Naive thymus-derived CD8-positive, alpha-beta T cell (primary cell): ENCODE data around the gene DPYSL4. TPM values are rescaled to one million over a fixed set of nuclear protein-coding genes. Genes with fewer than 3 reads are reported as not detected.

ENCODE experiments used
- ATAC-seq, 2 donors: fragments of 150-1000 bp; cut with Tn5 transposase in 1 of 2; sonication (Bioruptor Pico), chemical (Tn5 transposase) in 1 of 2; 1 replicate in 1 of 2; 2 replicates in 1 of 2; pipeline ENCODE4 v1.10.0; 2021; ENCODE audit warnings: mild to moderate bottlenecking in 2 of 2, moderate library complexity in 2 of 2
- POLR2A ChIA-PET: fragments of 350-600 bp; sonication (Branson Sonifier 250); formaldehyde crosslinking; loops from one replicate; lab custom pipeline; 2021; ENCODE audit warnings: antibody characterized with exemption; lab: Charles Lee
- DNase-seq, 10 donors: peaks; one replicate each; pipeline versions ENCODE4 v3.0.0 to v3.0.0-alpha.2; 2020 to 2022
- H3K27ac Mint-ChIP-seq, 10 donors: one replicate each; pipeline ENCODE4 v1.8.0; 2020 to 2022; ENCODE audit warnings: mild to moderate bottlenecking in 10 of 10, mixed read lengths in 10 of 10, moderate library complexity in 4 of 10, inconsistent platforms in 1 of 10
- H3K27me3 Mint-ChIP-seq, 5 donors: one replicate each; pipeline ENCODE4 v1.8.0; 2021 to 2022; ENCODE audit warnings: mixed read lengths in 5 of 5
- H3K36me3 Mint-ChIP-seq, 3 donors: one replicate each; pipeline ENCODE4 v1.8.0; 2020 to 2022; ENCODE audit warnings: mixed read lengths in 3 of 3, mild to moderate bottlenecking in 2 of 3, inconsistent platforms in 1 of 3
- H3K4me1 Mint-ChIP-seq, 4 donors: one replicate each; pipeline ENCODE4 v1.8.0; 2021 to 2022; ENCODE audit warnings: mixed read lengths in 4 of 4
- H3K4me3 Mint-ChIP-seq, 10 donors: one replicate each; pipeline ENCODE4 v1.8.0; 2020 to 2022; ENCODE audit warnings: mild to moderate bottlenecking in 10 of 10, mixed read lengths in 10 of 10, moderate library complexity in 6 of 10, inconsistent platforms in 1 of 10
- H3K9me3 Mint-ChIP-seq, 9 donors: one replicate each; pipeline ENCODE4 v1.8.0; 2020 to 2022; ENCODE audit warnings: mixed read lengths in 9 of 9, mild to moderate bottlenecking in 3 of 9, inconsistent platforms in 1 of 9, moderate library complexity in 1 of 9
- polyA plus RNA-seq, 3 donors: library from polyadenylated mRNA; unstranded; fragments of 300-500 nt; fragmentation: Illumina TruSeq; gene quantifications; one replicate each; pipeline ENCODE4 v1.2.3, GENCODE V29; 2021
- total RNA-seq, 8 experiments: library from RNA in 2 of 8; stranded (reverse) in 2 of 8; gene quantifications; one replicate each; pipeline ENCODE4 v1.2.3 and lab custom pipeline; 2021 to 2026

Gene DPYSL4
- total and polyA plus RNA-seq, 5 experiments from 2014 or later, result 0.31 to 11.2 (median 1.2) TPM; not detected in 1

GRCh38 chr10:132236881-132237280 is 50.1 kb downstream of the DPYSL4 start:
- Mint-ChIP-seq H3K9me3 (no peaks in the 10 kb centered on the region), H3K36me3 (no peaks in the 10 kb centered on the region), H3K27ac (no peak overlapping the region), H3K4me1 (peaks cover 10 to 15% (median 11%) of the 10 kb centered on the region in 4 donors), H3K27me3 (no peaks in the 10 kb centered on the region), H3K4me3 (no peak overlapping the region)
- no peak for ATAC-seq
- POLR2A ChIA-PET, result no interaction called here
- peak in 1 of 10 donors; percentile 1 for DNase-seq

GRCh38 chr10:132237396-132237795 is 50.6 kb downstream of the DPYSL4 start:
- peak in 1 of 10 donors; percentile 1 for DNase-seq
- ATAC-seq, result no peak
- Mint-ChIP-seq H3K36me3 (no peaks in the 10 kb centered on the region), H3K27ac (no peak overlapping the region), H3K4me3 (no peak overlapping the region), H3K4me1 (peaks cover 5 to 10% (median 6%) of the 10 kb centered on the region in 4 donors), H3K27me3 (no peaks in the 10 kb centered on the region), H3K9me3 (no peaks in the 10 kb centered on the region)
- POLR2A ChIA-PET, result no interaction called here

GRCh38 chr10:132237871-132238270 is 51.1 kb downstream of the DPYSL4 start:
- H3K27ac Mint-ChIP-seq, result peak overlapping the region in 1 of 10 donors; percentile 38
- ATAC-seq (no peak), DNase-seq (peak in 1 of 10 donors; percentile 2)
- POLR2A ChIA-PET, result no interaction called here
- H3K4me3 Mint-ChIP-seq, result no peak overlapping the region
- no peaks in the 10 kb centered on the region for H3K36me3 Mint-ChIP-seq
- H3K9me3 Mint-ChIP-seq, result no peaks in the 10 kb centered on the region
- H3K4me1 Mint-ChIP-seq, result peaks cover under 1 to 5% (median 3%) of the 10 kb centered on the region in 4 donors
- no peaks in the 10 kb centered on the region for H3K27me3 Mint-ChIP-seq

GRCh38 chr10:132238371-132239125 is 51.8 kb downstream of the DPYSL4 start:
- peaks cover 0 to 3% (median 0%) of the 10 kb centered on the region in 4 donors for H3K4me1 Mint-ChIP-seq
- peak overlapping the region in 2 of 10 donors; percentile 38 to 55 for H3K27ac Mint-ChIP-seq
- H3K4me3 Mint-ChIP-seq, result no peak overlapping the region
- H3K9me3 Mint-ChIP-seq, result no peaks in the 10 kb centered on the region
- no peaks in the 10 kb centered on the region for H3K27me3 Mint-ChIP-seq
- DNase-seq, result no peak
- H3K36me3 Mint-ChIP-seq, result no peaks in the 10 kb centered on the region
- no peak for ATAC-seq
- POLR2A ChIA-PET, result no interaction called here

GRCh38 chr10:132239126-132240031 is 52.6 kb downstream of the DPYSL4 start:
- H3K9me3 Mint-ChIP-seq, result no peaks in the 10 kb centered on the region
- H3K4me1 Mint-ChIP-seq, result peaks cover 0 to 3% (median 0%) of the 10 kb centered on the region in 4 donors
- POLR2A ChIA-PET, result no interaction called here
- H3K36me3 Mint-ChIP-seq, result no peaks in the 10 kb centered on the region
- no peak overlapping the region for H3K4me3 Mint-ChIP-seq
- DNase-seq (peak in 1 of 10 donors; percentile 3), ATAC-seq (no peak)
- no peaks in the 10 kb centered on the region for H3K27me3 Mint-ChIP-seq
- no peak overlapping the region for H3K27ac Mint-ChIP-seq

- peak in 1 of 10 donors; percentile 3 for DNase-seq
- no peak overlapping the region for H3K27ac Mint-ChIP-seq
- no peak overlapping the region for H3K4me3 Mint-ChIP-seq
- H3K9me3 Mint-ChIP-seq, result no peaks in the 10 kb centered on the region
- no peaks in the 10 kb centered on the region for H3K27me3 Mint-ChIP-seq
- peaks cover 0 to 3% (median 0%) of the 10 kb centered on the region in 4 donors for H3K4me1 Mint-ChIP-seq
- POLR2A ChIA-PET, result no interaction called here
- ATAC-seq, result no peak
- H3K36me3 Mint-ChIP-seq, result no peaks in the 10 kb centered on the region
Measured at GRCh38 chr10:132240156-132240555, 53.4 kb downstream of the DPYSL4 start.

- Mint-ChIP-seq H3K27ac (no peak overlapping the region), H3K9me3 (no peaks in the 10 kb centered on the region), H3K36me3 (no peaks in the 10 kb centered on the region), H3K4me1 (peaks cover 0 to 3% (median 0%) of the 10 kb centered on the region in 4 donors), H3K4me3 (no peak overlapping the region), H3K27me3 (no peaks in the 10 kb centered on the region)
- ATAC-seq, result no peak
- POLR2A ChIA-PET, result no interaction called here
- DNase-seq, result peak in 1 of 10 donors; percentile 0
Measured at GRCh38 chr10:132240581-132240980, 53.8 kb downstream of the DPYSL4 start.

GRCh38 chr10:132241086-132241485 is 54.3 kb downstream of the DPYSL4 start:
- Mint-ChIP-seq H3K9me3 (no peaks in the 10 kb centered on the region), H3K36me3 (no peaks in the 10 kb centered on the region), H3K27me3 (no peaks in the 10 kb centered on the region), H3K27ac (no peak overlapping the region), H3K4me1 (peaks cover 0 to 3% (median 0%) of the 10 kb centered on the region in 4 donors), H3K4me3 (no peak overlapping the region)
- DNase-seq (no peak), ATAC-seq (no peak)
- POLR2A ChIA-PET, result no interaction called here

- Mint-ChIP-seq H3K36me3 (no peaks in the 10 kb centered on the region), H3K4me1 (peaks cover 0 to 3% (median 0%) of the 10 kb centered on the region in 4 donors), H3K27me3 (no peaks in the 10 kb centered on the region), H3K4me3 (no peak overlapping the region), H3K27ac (no peak overlapping the region), H3K9me3 (no peaks in the 10 kb centered on the region)
- POLR2A ChIA-PET, result interaction anchor here (0.6 kb wide), 1 partner anchor 1067 kb away, joined by 4 read pairs; the partner anchor contains the start of genes TUBGCP2 and ZNF511
- DNase-seq (no peak), ATAC-seq (no peak)
Measured at GRCh38 chr10:132241496-132241895, 54.7 kb downstream of the DPYSL4 start.

- no peak overlapping the region for H3K4me3 Mint-ChIP-seq
- H3K4me1 Mint-ChIP-seq, result peaks cover 0 to 3% (median under 1%) of the 10 kb centered on the region in 4 donors
- no peaks in the 10 kb centered on the region for H3K9me3 Mint-ChIP-seq
- no peaks in the 10 kb centered on the region for H3K36me3 Mint-ChIP-seq
- ATAC-seq (no peak), DNase-seq (no peak)
- POLR2A ChIA-PET, result interaction anchor here (0.6 kb wide), 1 partner anchor 1066 kb away, joined by 4 read pairs; the partner anchor contains the start of genes TUBGCP2 and ZNF511
- H3K27ac Mint-ChIP-seq, result no peak overlapping the region
- no peaks in the 10 kb centered on the region for H3K27me3 Mint-ChIP-seq
Measured at GRCh38 chr10:132242103-132242840, 55.5 kb downstream of the DPYSL4 start.

GRCh38 chr10:132243141-132243540 is 56.4 kb downstream of the DPYSL4 start:
- Mint-ChIP-seq H3K4me1 (peaks cover 0 to 4% (median 2%) of the 10 kb centered on the region in 4 donors), H3K36me3 (no peaks in the 10 kb centered on the region), H3K9me3 (no peaks in the 10 kb centered on the region), H3K27me3 (no peaks in the 10 kb centered on the region), H3K4me3 (no peak overlapping the region), H3K27ac (no peak overlapping the region)
- ATAC-seq (no peak), DNase-seq (no peak)
- POLR2A ChIA-PET, result no interaction called here

GRCh38 chr10:132243626-132244025 is 56.9 kb downstream of the DPYSL4 start:
- H3K27me3 Mint-ChIP-seq, result no peaks in the 10 kb centered on the region
- no peak overlapping the region for H3K27ac Mint-ChIP-seq
- no peaks in the 10 kb centered on the region for H3K36me3 Mint-ChIP-seq
- DNase-seq (no peak), ATAC-seq (no peak)
- POLR2A ChIA-PET, result no interaction called here
- H3K4me1 Mint-ChIP-seq, result peaks cover 0 to 5% (median 1%) of the 10 kb centered on the region in 4 donors
- no peaks in the 10 kb centered on the region for H3K9me3 Mint-ChIP-seq
- no peak overlapping the region for H3K4me3 Mint-ChIP-seq
